Keratinocyte (primary cell): ENCODE data around the gene EXOC4.

Source experiments
- CTCF ChIP-seq, 3 experiments: IDR thresholded peaks in 1 of 3; conservative IDR thresholded peaks in 1 of 3; optimal IDR thresholded peaks in 1 of 3; 2 replicates in 2 of 3; 3 replicates in 1 of 3; pipeline versions ENCODE3 to v1.5.1; 2011; ENCODE audit warnings: low read length in 3 of 3, mild to moderate bottlenecking in 3 of 3, moderate library complexity in 2 of 3, control low read depth in 1 of 3, inconsistent platforms in 1 of 3; ENCODE audit not compliant: insufficient read depth in 2 of 3; ENCODE audit errors: extremely low read depth in 1 of 3
- EZH2 ChIP-seq: IDR thresholded peaks from one replicate; pipeline ENCODE4 v1.6.1; 2012; ENCODE audit warnings: inconsistent platforms, mild to moderate bottlenecking, low read length, moderate library complexity

- TF ChIP-seq CTCF (optimal IDR thresholded peaks at IDR 0.05 in 1 of 3, IDR thresholded peaks at IDR 0.05 in 1 of 3, conservative IDR thresholded peaks at IDR 0.05 in 1 of 3; ENCODE audit: extremely low read depth in 1 of 3, insufficient read depth in 2 of 3, low read length in 3 of 3) (no peak), EZH2 (no peak)
These were observed 333.4 kb downstream of the EXOC4 start for GRCh38 chr7:133586253-133586652.
